Measurements from ENCODE around the gene PNLIPRP1.

PNLIPRP1 gene

DNA sequence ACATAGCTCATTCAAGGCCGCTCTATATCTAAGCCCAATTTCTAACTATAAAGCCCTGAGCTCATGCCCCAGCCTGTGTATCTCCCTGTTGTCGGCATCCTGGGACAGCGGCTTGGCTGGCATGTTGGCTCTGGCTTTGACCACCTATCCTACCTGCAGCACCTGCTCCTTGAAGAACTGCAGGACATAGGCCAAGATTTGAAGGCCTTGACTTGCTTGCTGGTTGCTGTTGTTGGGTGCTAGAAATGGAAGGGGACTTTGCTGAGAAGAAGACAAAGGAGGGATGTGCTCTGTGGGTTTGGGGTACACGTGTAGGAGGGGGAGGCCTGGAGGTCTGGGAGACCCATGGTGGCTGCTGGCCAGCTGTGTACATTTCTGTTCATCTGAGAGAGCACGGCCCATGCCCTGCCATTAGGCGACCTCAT is 41.1 kb downstream of the PNLIPRP1 start:
- DNase-seq (ENCODE audit: low read depth): no peak

GRCh38 chr10:116632596-116633215 is 41.9 kb downstream of the PNLIPRP1 start:
- no peak for DNase-seq (ENCODE audit: low read depth)

DNA sequence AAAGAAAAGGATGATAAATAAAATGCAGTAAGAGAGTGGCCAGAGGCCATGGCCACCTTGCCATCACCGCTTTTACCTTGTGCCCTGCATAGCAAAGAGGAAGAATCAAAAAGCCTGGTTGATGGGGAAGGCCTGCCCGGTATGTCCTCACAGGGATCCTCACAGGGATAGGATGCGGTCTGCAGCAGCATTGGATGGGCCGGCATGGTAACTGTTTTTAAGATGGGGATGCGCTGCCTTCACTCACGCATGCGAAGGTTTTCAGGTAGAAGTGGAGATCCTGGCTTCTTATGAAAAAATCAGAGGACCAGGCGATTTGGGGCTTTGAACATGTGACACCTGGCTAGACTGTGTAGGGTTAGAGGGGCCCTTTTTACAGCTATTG is 42.4 kb downstream of the PNLIPRP1 start:
- no peak for DNase-seq (ENCODE audit: low read depth)

DNA sequence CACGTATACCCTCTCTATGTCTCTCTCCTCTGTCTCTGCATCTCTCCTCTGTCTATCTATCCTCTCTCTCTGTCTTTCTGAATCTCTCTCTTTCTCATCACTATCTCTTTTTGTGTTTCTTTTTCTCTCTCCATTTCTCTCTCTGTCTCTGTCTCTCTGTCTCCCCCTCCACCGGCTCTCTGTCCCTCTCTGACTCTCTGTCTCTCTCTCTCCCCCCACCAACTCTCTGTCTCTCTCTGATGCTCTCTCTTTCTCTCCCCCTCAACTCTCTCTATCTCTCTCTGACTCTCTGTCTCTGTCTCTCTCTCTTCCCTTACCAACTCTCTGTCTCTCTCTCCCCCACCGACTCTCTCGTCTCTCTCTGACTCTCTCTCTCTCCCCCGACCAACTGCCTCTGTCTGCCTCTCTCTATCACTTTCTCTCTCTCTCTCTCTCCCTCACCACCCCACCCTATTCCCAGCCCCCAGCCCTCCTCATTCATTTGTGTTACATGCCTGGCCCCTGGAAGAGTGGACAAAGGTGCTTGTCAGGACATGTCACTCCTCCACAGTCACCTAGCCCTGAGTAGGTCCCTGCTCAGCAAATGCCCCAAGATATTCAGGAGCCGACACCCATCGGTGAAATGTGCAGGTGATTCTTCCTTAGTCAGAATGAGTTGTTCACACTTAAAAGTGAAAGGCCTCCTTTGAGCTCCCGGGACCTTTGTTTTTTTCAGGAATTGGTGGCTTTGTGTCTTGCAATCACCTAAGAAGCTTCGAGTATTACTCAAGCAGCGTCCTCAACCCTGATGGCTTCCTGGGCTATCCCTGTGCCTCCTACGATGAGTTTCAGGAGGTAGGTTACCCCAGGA is 43.6 kb downstream of the PNLIPRP1 start:
- DNase-seq (ENCODE audit: low read depth): no peak

DNA sequence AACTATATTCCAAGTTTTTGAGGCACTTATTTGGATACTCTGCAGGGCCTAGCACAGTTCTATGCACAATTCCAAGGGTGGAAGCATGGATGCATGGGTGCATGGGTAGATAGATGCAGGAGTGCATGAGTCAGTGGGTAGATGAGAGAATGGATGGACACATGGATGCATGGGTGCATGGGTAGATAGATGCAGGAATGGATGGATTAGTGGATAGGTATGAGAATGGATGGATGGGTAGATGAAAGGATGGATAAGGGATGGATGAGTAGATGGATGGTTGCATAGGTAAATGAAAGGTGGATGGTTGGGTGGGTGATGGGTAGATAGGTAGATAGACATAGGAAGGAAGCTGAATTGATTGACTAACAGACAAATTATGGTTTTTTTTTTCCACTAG is 45.6 kb downstream of the PNLIPRP1 start:
- DNase-seq (ENCODE audit: low read depth): no peak

DNA sequence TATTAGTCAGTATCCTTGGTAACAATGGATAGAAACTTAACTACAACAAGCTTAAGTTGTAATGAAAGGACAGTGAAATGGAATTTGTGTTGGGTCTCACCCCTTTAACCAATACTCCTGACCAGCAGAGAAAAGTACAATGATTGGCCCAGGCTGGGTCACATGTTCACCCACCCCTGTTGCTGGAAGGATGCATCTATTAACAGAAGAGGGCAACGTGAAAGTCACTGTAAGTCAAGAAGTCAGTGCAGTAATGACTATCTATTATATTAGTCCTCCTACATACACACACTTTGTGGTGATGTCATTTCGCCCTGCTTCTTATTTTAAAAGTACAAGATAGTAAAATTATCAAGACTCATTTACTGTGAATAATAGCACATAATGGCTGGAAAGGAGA is 46.2 kb downstream of the PNLIPRP1 start:
- no peak for DNase-seq (ENCODE audit: low read depth)

DNA sequence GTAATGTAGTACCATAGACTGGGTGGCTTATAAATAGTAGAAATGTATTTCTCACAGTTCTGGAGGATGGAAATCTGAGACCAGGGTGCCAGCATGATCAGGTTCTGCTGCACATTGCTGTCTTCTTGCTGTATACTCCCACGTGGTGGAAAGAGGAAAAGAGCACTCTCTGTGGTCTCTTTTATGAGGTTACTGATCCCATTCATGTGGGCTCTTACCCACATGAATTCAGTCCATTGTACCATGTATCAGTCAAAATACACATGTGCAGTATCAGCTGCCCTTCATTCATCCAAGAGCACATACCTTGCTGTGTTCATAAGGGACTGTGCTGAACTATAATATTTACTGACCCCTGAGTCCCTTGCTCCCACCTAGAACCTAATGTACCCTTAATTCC is 47.1 kb downstream of the PNLIPRP1 start:
- no peak for DNase-seq (ENCODE audit: low read depth)

GRCh38 chr10:116646502-116646901 is 55.7 kb downstream of the PNLIPRP1 start:
- no peak for DNase-seq (ENCODE audit: low read depth)

DNA sequence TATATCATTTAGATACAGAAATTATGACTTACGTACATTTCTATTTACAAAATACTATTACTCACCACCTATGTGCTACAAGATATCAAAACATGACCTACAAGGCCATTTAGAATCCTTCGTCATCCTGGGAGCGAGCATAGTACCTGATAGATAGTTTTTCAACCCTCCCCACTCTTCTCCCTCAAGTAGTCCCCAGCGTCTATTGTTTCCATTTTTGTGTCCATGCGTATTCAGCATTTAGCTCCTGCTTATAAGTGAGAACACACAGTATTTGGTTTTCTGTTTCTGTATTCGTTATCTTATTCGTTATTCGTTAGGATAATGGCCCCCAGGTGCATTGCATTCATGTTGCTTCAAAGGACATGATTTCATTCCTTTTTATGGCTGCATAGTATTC is 58.1 kb downstream of the PNLIPRP1 start:
- DNase-seq (ENCODE audit: low read depth): no peak

DNA sequence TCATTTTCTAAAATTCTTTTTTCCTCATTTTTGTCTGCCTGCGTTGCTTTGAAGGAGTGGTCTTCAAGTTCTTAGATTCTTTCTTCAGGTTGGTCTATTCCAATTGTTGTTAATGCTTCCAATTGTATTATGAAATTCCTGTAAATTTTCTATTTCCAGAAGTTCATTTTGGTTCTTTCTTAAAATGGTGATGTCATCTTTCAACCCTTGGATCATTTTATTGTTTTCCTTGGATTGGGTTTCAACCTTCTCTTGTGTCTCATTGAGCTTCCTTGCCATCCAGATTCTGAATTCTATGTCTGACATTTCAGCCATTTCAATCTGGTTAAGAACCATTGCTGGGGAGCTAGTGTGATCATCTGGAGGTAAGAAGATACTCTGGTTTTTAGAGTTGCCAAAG is 63.1 kb downstream of the PNLIPRP1 start:
- DNase-seq (ENCODE audit: low read depth): no peak

- DNase-seq (ENCODE audit: low read depth): no peak
These were observed 64.1 kb downstream of the PNLIPRP1 start for GRCh38 chr10:116654816-116655215.

GRCh38 chr10:116655568-116655967 is 64.8 kb downstream of the PNLIPRP1 start:
- no peak for DNase-seq (ENCODE audit: low read depth)

- DNase-seq (ENCODE audit: low read depth): no peak
These were observed 65.3 kb downstream of the PNLIPRP1 start for GRCh38 chr10:116656044-116656443.

DNA sequence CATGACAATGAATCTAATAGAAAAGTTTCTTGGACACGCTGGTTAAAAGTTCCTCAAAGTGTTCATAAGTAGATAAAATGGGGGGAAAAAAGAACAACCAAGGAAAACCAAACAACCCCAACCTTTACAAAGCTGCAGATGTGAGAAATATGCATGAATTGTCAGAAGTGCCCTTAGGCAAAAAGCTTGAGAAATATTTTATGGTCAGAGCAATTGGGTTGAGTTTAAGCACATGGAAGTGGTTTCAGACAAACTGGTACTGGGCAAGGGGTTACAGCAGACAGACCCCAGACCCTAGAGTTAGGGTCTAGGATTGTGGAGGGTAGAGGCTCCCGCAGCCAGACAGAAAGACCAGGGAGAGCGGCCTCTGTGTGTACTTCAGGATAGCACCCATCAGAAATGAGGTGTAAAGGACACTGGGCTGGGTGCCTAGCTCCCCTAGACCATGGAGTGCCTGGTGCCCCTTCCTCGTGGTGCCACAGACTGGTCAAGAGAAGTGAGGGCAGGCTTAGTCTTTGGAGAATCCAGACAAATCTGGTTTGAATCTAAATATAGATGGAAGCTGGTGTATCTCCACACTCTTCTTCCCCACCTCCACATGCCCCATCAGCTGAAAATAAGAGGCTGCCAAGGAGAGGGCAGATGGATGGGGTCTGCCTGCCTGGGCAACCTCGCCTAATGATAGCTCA is 67.2 kb downstream of the PNLIPRP1 start:
- DNase-seq (ENCODE audit: low read depth): no peak

All from HS-5 (cell line).